Endothelial cell (in vitro differentiated cells): Measurements from ENCODE around the gene RIN3. TPM values are rescaled to one million over a fixed set of nuclear protein-coding genes. Genes with fewer than 3 reads are reported as not detected.

Experiments
- DNase-seq: peaks from one replicate; pipeline ENCODE4 v3.0.0; 2021; ENCODE audit warnings: low spot score
- H3K27ac Mint-ChIP-seq: one replicate; pipeline ENCODE4 v1.8.0; 2021; ENCODE audit warnings: mixed read lengths, inconsistent platforms; ENCODE audit not compliant: unreplicated experiment
- H3K27me3 Mint-ChIP-seq: one replicate; pipeline ENCODE4 v1.8.0; 2021; ENCODE audit warnings: mild to moderate bottlenecking, moderate library complexity, mixed read lengths, inconsistent platforms; ENCODE audit not compliant: unreplicated experiment
- H3K36me3 Mint-ChIP-seq: one replicate; pipeline ENCODE4 v1.8.0; 2021; ENCODE audit warnings: mild to moderate bottlenecking, low read depth, mixed read lengths, inconsistent platforms; ENCODE audit not compliant: unreplicated experiment
- H3K4me1 Mint-ChIP-seq: one replicate; pipeline ENCODE4 v1.8.0; 2021; ENCODE audit warnings: mild to moderate bottlenecking, mixed read lengths, inconsistent platforms; ENCODE audit not compliant: unreplicated experiment
- H3K4me3 Mint-ChIP-seq: one replicate; pipeline ENCODE4 v1.8.0; 2021; ENCODE audit warnings: mild to moderate bottlenecking, mixed read lengths, inconsistent platforms; ENCODE audit not compliant: unreplicated experiment
- H3K9me3 Mint-ChIP-seq: one replicate; pipeline ENCODE4 v1.8.0; 2021; ENCODE audit warnings: mixed read lengths, inconsistent platforms; ENCODE audit not compliant: unreplicated experiment
- total RNA-seq: library from RNA; stranded (reverse); fragmentation: NEBNext Ultra II Directional; extraction: Animal tissue kit (Norgen Biotek cat#: 25700); gene quantifications from one replicate; pipeline ENCODE4 v1.2.1, GENCODE V29; 2021; ENCODE audit not compliant: unreplicated experiment
- TF ChIP-seq, protein P1 (sequence below): fragments of 200-600 bp; sonication (generic); IDR thresholded peaks from one replicate; pipeline ENCODE4 v1.5.0; 2021; ENCODE audit warnings: antibody characterized with exemption; ENCODE audit not compliant: unreplicated experiment

Gene RIN3
- total RNA-seq, 1 donor from 2014 or later = 25.8 TPM

DNA sequence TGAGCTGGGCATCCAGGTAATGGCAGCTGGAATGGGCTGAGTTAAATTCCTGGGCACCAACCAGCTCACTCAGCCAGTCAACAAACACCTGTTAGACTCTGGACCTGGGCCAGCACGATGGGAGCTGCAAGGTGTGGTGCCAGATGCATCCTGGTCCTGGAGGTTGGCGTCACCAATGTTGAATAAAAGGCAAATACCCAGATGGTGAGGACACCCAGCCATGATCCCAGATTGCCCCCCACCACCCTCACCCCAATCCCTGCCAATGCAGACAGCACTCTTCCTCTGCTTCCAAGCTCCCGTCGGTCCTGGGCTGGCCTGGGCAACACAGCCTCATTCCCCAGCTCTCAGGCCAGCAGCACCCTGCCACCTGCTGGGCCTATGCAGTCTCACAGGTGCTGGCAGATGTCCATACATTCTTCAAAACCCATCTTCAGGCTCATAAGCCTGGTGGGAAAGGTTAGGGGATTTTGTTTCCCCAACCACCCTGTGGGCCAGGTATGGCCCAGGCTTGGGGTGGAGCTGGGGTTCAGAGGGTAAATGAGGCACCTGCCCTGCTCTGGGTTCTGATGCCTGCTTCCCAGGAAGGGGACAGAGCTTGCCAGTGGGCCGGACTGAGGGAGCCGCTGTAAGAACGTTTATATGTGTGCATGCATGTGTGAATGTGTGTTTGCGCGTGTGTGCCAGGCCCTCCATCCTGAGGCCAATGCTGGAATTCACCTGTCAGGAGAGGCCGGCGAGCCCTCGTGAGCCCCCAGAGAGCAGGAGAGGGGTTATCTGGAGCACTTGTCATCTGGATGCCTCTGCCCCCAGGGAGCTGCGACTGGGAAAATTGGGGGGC is 176.8 kb downstream of the RIN3 start:
- DNase-seq = peak; percentile 47
- H3K4me3 Mint-ChIP-seq = no peak overlapping the region
- H3K27ac Mint-ChIP-seq = peak overlapping the region; percentile 24
- no peaks in the 10 kb centered on the region for H3K36me3 Mint-ChIP-seq
- H3K9me3 Mint-ChIP-seq = no peaks in the 10 kb centered on the region
- H3K4me1 Mint-ChIP-seq = peaks cover 9% of the 10 kb centered on the region
- H3K27me3 Mint-ChIP-seq = peaks cover 13% of the 10 kb centered on the region
- TF ChIP-seq, protein P1, sequence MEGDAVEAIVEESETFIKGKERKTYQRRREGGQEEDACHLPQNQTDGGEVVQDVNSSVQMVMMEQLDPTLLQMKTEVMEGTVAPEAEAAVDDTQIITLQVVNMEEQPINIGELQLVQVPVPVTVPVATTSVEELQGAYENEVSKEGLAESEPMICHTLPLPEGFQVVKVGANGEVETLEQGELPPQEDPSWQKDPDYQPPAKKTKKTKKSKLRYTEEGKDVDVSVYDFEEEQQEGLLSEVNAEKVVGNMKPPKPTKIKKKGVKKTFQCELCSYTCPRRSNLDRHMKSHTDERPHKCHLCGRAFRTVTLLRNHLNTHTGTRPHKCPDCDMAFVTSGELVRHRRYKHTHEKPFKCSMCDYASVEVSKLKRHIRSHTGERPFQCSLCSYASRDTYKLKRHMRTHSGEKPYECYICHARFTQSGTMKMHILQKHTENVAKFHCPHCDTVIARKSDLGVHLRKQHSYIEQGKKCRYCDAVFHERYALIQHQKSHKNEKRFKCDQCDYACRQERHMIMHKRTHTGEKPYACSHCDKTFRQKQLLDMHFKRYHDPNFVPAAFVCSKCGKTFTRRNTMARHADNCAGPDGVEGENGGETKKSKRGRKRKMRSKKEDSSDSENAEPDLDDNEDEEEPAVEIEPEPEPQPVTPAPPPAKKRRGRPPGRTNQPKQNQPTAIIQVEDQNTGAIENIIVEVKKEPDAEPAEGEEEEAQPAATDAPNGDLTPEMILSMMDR = peak; percentile 15

DNA sequence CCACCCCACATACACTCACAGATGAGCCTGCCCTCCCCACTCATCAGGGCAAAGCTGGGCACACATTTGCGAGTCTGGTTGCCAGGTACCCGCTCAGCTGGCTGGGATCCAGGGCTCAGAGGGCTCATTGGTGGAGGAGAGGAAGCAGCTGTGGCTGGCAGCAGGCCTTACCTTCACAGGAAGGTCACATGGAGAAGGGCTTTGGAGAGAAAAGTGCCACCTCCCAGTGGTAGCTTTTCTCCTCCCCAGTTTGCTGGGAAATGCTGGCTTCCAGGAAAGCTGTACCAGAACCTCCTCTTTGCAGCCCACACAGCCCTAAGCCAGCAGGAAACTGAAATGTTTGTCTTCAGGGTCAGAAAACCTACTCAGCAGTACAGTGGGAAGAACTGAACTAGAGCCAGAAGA is 179.2 kb downstream of the RIN3 start:
- TF ChIP-seq, protein P1 = no peak
- H3K4me3 Mint-ChIP-seq = no peak overlapping the region
- peaks cover 10% of the 10 kb centered on the region for H3K4me1 Mint-ChIP-seq
- no peaks in the 10 kb centered on the region for H3K36me3 Mint-ChIP-seq
- peaks cover 4% of the 10 kb centered on the region for H3K27me3 Mint-ChIP-seq
- H3K27ac Mint-ChIP-seq = no peak overlapping the region
- no peak for DNase-seq
- no peaks in the 10 kb centered on the region for H3K9me3 Mint-ChIP-seq

DNA sequence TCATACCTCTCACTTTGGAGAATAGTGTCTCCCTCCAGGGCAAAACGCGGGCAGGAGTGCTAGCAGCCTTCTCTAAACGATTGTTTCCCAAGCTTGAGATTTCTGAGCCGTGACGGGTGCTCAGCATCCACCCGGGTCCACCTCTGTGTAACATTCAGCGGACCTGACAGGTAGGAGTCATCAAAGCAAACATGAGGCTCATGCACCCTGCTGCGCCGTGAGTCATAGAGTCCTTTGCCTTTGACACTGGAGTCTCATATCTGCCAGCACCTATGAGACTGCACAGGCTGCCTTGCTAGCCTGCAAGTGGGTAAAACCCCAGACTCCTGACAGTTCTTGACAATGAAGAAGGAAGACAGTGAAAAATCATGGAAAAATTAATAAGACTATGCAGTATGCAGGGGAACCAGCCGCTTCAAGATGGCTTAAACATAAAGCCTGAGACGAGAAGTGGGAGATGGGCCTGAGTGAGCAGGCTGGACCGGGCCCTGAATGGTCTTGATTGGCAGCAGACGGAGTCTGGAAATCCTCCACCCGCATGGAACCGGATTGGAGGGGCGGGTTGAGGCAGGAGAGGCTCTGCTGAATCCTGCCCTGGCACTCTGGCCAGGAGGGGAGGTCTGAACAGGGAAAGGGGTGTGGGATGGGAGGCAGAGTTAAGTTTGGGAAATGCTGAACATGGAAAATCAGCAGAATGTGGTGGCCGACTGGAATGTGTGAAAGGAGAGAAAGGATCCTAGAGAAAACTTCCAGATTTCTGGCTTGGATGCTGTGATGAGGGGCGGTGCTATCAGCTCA is 180.6 kb downstream of the RIN3 start:
- H3K9me3 Mint-ChIP-seq = no peaks in the 10 kb centered on the region
- no peak overlapping the region for H3K4me3 Mint-ChIP-seq
- TF ChIP-seq, protein P1 = no peak
- peaks cover 17% of the 10 kb centered on the region for H3K4me1 Mint-ChIP-seq
- H3K27ac Mint-ChIP-seq = no peak overlapping the region
- DNase-seq = no peak
- H3K27me3 Mint-ChIP-seq = peaks cover 2% of the 10 kb centered on the region
- H3K36me3 Mint-ChIP-seq = no peaks in the 10 kb centered on the region

DNA sequence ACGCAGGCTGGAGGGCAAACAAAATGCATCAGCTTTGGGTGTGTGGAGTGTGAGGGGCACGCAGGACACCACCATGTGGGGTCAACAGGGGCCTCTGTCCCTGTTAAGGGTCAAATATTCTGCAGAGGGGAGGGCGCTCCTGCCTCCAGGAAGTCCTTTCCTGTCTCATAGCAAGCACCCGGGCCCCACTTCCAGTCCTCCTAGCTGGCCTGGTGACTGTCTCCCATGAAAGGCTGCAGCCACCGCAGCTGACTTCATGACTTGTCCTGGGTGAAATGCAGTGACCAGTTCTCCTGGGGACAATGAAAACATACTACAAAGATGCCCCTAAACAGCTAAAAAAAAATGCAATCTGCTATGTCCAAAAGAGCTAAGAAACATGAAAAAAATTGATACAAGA is 181.2 kb downstream of the RIN3 start:
- Mint-ChIP-seq H3K4me1 (peaks cover 17% of the 10 kb centered on the region), H3K27me3 (peaks cover 2% of the 10 kb centered on the region), H3K9me3 (no peaks in the 10 kb centered on the region), H3K4me3 (no peak overlapping the region), H3K27ac (no peak overlapping the region), H3K36me3 (no peaks in the 10 kb centered on the region)
- DNase-seq = no peak
- TF ChIP-seq, protein P1 = no peak

DNA sequence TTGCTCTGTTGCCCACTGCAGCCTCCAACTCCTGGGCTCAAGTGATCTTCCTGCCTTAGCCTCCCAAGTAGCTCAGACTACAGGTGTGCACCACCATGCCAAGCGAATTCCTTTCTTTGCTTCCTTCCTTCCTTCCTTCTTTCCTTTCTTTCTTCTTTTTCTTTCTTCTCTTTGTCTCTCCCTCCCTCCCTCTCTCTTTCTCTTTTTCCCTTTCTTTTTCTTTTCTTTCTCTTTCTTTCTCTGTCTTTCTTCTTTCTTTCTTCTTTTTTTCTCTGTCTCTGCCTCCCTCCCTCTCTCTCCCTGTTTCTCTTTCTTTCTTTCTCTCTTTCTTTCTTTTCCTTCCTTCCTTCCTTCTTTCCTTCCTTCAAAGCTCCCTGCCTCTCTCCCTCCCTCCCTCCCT is 182.0 kb downstream of the RIN3 start:
- TF ChIP-seq, protein P1 = no peak
- DNase-seq = no peak
- H3K36me3 Mint-ChIP-seq = no peaks in the 10 kb centered on the region
- H3K27ac Mint-ChIP-seq = no peak overlapping the region
- H3K27me3 Mint-ChIP-seq = peaks cover 2% of the 10 kb centered on the region
- no peaks in the 10 kb centered on the region for H3K9me3 Mint-ChIP-seq
- H3K4me1 Mint-ChIP-seq = peaks cover 17% of the 10 kb centered on the region
- no peak overlapping the region for H3K4me3 Mint-ChIP-seq
